Activated CD4-positive, alpha-beta T cell treated with anti-CD3 and anti-CD28 coated beads, Interleukin-2, amount 10 ng/mL, durations not matched to agents 24 days and 14 days (primary cell): ENCODE data around the gene ARHGAP20. TPM values are rescaled to one million over a fixed set of nuclear protein-coding genes. Genes with fewer than 3 reads are reported as not detected.
A peak's percentile ranks its signal among the peaks of the same experiment; 100 is the strongest.

Experiments
- DNase-seq: peaks from one replicate; pipeline ENCODE4 v3.0.0; 2022
- H3K27ac Mint-ChIP-seq: one replicate; pipeline ENCODE4 v1.8.0; 2022; ENCODE audit warnings: mild to moderate bottlenecking, mixed read lengths
- H3K27me3 Mint-ChIP-seq: one replicate; pipeline ENCODE4 v1.8.0; 2022; ENCODE audit warnings: mixed read lengths
- H3K36me3 Mint-ChIP-seq: one replicate; pipeline ENCODE4 v1.8.0; 2022; ENCODE audit warnings: low read depth, mild to moderate bottlenecking, mixed read lengths
- H3K4me1 Mint-ChIP-seq: one replicate; pipeline ENCODE4 v1.8.0; 2021; ENCODE audit warnings: mixed read lengths
- H3K4me3 Mint-ChIP-seq: one replicate; pipeline ENCODE4 v1.8.0; 2022; ENCODE audit warnings: mild to moderate bottlenecking, moderate library complexity, mixed read lengths
- H3K9me3 Mint-ChIP-seq: one replicate; pipeline ENCODE4 v1.8.0; 2021; ENCODE audit warnings: mixed read lengths
- intact Hi-C: fragments of 100-400 bp; cut with micrococcal nuclease; formaldehyde crosslinking; loops from one replicate; pipeline ENCODE4 v1.15.1; 2023
- total RNA-seq: library from RNA; stranded (reverse); gene quantifications from 2 replicates; pipeline ENCODE4 v1.2.3, GENCODE V29; 2022

ARHGAP20 gene
- total RNA-seq, 1 donor from 2014 or later = not detected

DNA sequence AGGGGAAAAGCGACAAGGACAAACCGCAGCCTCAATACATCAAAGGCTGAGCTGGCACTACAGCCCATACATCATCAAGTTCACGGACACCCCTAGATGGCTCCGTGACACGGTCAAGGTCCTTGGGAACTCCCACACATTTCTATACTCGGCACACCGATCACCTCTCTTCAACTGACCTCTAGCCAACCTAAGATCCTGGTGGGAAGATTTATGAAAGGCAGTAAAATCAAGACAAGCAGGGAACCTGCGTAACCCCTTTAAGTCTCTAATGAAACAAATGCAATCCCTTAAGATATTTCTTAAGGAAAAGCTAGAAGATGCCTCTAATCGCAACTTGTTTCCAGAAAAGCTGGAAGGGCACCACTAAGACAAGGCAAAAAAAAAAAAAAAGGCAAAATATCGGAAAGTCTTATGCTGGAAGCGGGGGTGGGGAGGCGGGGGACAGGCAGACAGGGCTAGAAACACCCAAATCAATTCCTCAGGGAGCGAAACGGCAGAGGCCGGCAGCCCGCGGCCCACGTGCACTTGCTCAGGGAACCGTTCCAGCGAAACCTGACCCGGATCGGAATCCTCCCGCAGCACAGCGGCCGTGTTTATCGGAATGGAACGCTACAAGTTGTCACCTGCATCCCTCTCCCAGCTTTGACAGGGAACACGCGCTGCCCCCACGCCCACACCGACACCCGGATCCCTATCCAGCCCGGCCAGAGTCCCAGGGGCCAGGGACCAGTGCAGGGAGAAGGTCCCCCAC is 1.4 kb downstream of the ARHGAP20 start:
- H3K27ac Mint-ChIP-seq = no peak overlapping the region
- H3K36me3 Mint-ChIP-seq = peaks cover 3% of the 10 kb centered on the region
- H3K4me3 Mint-ChIP-seq = peak overlapping the region; percentile 76
- intact Hi-C loops = loop anchor here (5.0 to 10.0 kb wide), 3 partner anchors 256 to 619 kb away; partner anchors contain the start of gene ZC3H12C
- H3K27me3 Mint-ChIP-seq = peaks cover 63% of the 10 kb centered on the region
- no peak for DNase-seq
- H3K9me3 Mint-ChIP-seq = no peaks in the 10 kb centered on the region
- peaks cover 14% of the 10 kb centered on the region for H3K4me1 Mint-ChIP-seq

- Mint-ChIP-seq H3K27ac (no peak overlapping the region), H3K36me3 (no peaks in the 10 kb centered on the region), H3K27me3 (peaks cover 19% of the 10 kb centered on the region), H3K4me1 (no peaks in the 10 kb centered on the region), H3K4me3 (no peak overlapping the region), H3K9me3 (no peaks in the 10 kb centered on the region)
- DNase-seq = no peak
- intact Hi-C loops = no loop called here
These were observed 7.9 kb downstream of the ARHGAP20 start for GRCh38 chr11:110704210-110704864.

- Mint-ChIP-seq H3K36me3 (no peaks in the 10 kb centered on the region), H3K9me3 (no peaks in the 10 kb centered on the region), H3K27ac (no peak overlapping the region), H3K4me3 (no peak overlapping the region), H3K27me3 (no peaks in the 10 kb centered on the region), H3K4me1 (no peaks in the 10 kb centered on the region)
- no peak for DNase-seq
- intact Hi-C loops = no loop called here
These were observed 20.3 kb downstream of the ARHGAP20 start for GRCh38 chr11:110691926-110692325.

- intact Hi-C loops = no loop called here
- Mint-ChIP-seq H3K4me1 (no peaks in the 10 kb centered on the region), H3K36me3 (no peaks in the 10 kb centered on the region), H3K27ac (no peak overlapping the region), H3K4me3 (no peak overlapping the region), H3K9me3 (no peaks in the 10 kb centered on the region), H3K27me3 (peaks cover 3% of the 10 kb centered on the region)
- no peak for DNase-seq
These were observed 22.9 kb downstream of the ARHGAP20 start for GRCh38 chr11:110689306-110689705.

DNA sequence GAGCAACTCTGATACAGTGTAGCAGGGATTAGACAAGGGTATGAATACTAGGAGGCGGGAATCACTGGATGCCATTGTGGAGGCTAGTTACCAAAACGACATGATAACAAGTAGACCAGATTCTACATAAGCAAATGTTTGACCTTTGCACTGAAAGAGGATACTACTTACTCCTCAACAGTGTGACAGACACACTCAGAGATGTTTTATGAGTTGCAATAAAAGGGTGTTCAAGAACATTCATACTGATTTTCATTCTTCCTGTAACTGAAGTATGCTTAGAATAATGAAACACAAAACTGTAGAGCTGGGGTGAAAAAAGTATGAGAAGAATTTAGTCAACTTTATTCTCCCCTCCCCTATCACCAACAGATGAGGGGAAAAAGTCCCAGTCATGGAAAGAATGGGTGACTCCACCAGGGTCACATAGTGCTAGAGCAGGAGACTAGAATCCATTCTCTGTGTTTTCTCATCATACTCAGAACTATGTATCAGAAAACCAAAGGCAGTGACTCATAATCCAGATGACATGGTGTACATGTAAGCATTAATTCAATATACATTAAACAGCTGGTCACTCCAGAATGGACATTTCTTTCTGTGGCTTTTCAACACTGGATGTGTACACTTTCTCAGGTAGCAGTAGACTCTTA is 32.8 kb downstream of the ARHGAP20 start:
- H3K27me3 Mint-ChIP-seq = peaks cover 2% of the 10 kb centered on the region
- H3K36me3 Mint-ChIP-seq = no peaks in the 10 kb centered on the region
- intact Hi-C loops = no loop called here
- H3K4me3 Mint-ChIP-seq = no peak overlapping the region
- DNase-seq = no peak
- H3K4me1 Mint-ChIP-seq = no peaks in the 10 kb centered on the region
- H3K9me3 Mint-ChIP-seq = no peaks in the 10 kb centered on the region
- H3K27ac Mint-ChIP-seq = no peak overlapping the region

- Mint-ChIP-seq H3K4me3 (no peak overlapping the region), H3K27me3 (peaks cover 2% of the 10 kb centered on the region), H3K27ac (no peak overlapping the region), H3K36me3 (no peaks in the 10 kb centered on the region), H3K4me1 (no peaks in the 10 kb centered on the region), H3K9me3 (no peaks in the 10 kb centered on the region)
- no peak for DNase-seq
- intact Hi-C loops = no loop called here
These were observed 36.7 kb downstream of the ARHGAP20 start for GRCh38 chr11:110675548-110675947.

- no peak for DNase-seq
- Mint-ChIP-seq H3K4me1 (no peaks in the 10 kb centered on the region), H3K9me3 (no peaks in the 10 kb centered on the region), H3K36me3 (no peaks in the 10 kb centered on the region), H3K27ac (no peak overlapping the region), H3K27me3 (peaks cover 2% of the 10 kb centered on the region), H3K4me3 (no peak overlapping the region)
- intact Hi-C loops = no loop called here
These were observed 46.4 kb downstream of the ARHGAP20 start for GRCh38 chr11:110665689-110666465.

DNA sequence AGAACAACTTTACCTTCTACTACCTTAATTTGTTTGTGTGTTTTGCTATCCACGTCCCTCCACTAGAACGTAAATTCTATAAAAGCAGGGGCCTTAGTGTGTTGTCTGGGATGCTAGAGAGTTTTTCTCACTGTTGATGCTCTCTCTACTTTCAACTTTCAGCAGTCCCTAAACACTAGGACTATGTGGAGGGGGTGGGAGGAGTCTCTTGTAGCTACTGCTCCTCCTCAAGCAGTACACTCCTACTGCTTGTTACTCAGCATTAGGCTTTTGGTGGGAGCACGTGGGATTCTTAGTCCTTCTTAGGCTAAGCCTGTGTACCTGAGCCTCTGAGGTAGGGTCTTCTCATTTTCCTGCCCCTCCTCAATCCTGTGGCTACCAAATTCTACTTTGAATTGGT is 56.3 kb downstream of the ARHGAP20 start:
- Mint-ChIP-seq H3K9me3 (no peaks in the 10 kb centered on the region), H3K4me1 (no peaks in the 10 kb centered on the region), H3K36me3 (no peaks in the 10 kb centered on the region), H3K4me3 (no peak overlapping the region), H3K27ac (no peak overlapping the region), H3K27me3 (peaks cover 2% of the 10 kb centered on the region)
- intact Hi-C loops = no loop called here
- DNase-seq = no peak

DNA sequence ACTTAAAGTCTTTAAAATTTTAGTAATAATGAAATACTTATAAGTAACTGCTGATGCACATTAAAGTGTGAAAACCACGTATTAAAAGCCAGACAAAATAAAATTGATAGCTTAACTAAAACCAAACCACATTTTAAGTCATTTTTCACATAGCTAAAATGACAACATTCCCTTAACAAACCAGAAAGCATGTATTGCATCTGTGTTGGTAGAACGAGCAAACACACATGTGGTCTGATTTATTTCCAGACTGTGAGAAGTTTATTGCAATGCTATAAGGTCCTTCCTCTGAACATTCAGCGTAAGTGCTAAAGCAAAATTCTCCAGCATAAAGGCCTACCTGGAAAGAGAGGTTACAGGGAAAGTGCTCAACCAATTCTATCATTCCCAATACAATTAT is 57.8 kb downstream of the ARHGAP20 start:
- intact Hi-C loops = no loop called here
- Mint-ChIP-seq H3K4me1 (no peaks in the 10 kb centered on the region), H3K4me3 (no peak overlapping the region), H3K9me3 (no peaks in the 10 kb centered on the region), H3K27ac (no peak overlapping the region), H3K36me3 (no peaks in the 10 kb centered on the region), H3K27me3 (peaks cover 3% of the 10 kb centered on the region)
- no peak for DNase-seq

DNA sequence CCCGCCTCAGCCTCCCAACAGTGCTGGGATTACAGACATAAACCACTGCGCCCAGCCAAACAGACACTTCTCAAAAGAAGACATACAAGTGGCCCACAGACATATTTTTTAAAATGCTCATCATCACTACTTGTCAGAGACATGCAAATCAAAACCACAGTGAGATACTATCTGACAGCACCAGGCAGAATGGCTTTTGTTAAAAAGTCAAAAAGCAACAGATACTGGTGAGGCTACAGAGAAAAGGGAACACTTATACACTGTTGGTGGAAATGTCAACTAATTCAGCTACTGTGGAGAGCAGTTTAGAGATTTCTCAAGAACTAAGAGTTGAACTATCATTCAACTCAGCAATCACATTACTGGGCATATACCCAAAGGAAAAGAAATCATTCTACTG is 67.0 kb downstream of the ARHGAP20 start:
- Mint-ChIP-seq H3K27ac (no peak overlapping the region), H3K27me3 (no peaks in the 10 kb centered on the region), H3K4me3 (no peak overlapping the region), H3K4me1 (no peaks in the 10 kb centered on the region), H3K36me3 (no peaks in the 10 kb centered on the region), H3K9me3 (peaks cover 10% of the 10 kb centered on the region)
- intact Hi-C loops = no loop called here
- no peak for DNase-seq

DNA sequence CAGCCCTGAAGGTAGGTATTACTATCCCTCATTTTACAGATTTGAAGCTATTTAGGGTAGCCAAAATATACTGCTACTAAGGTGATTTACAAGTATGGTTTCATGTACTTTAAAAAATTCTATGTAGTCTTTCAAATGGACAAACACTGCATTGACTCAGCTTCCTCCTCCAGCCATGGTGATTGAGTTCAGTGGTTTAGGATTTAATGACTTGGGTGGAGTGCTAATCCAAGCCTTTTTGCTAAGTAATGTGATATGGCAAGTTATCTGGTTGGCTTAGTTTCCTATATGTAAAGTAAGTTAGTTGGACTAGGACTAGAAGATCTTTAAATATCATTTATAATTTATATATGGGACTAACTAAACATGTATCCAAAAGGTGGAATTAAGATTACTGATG is 77.9 kb downstream of the ARHGAP20 start:
- H3K4me1 Mint-ChIP-seq = no peaks in the 10 kb centered on the region
- DNase-seq = no peak
- no peak overlapping the region for H3K27ac Mint-ChIP-seq
- no peaks in the 10 kb centered on the region for H3K9me3 Mint-ChIP-seq
- H3K36me3 Mint-ChIP-seq = no peaks in the 10 kb centered on the region
- no peak overlapping the region for H3K4me3 Mint-ChIP-seq
- peaks cover 3% of the 10 kb centered on the region for H3K27me3 Mint-ChIP-seq
- intact Hi-C loops = no loop called here

GRCh38 chr11:110631551-110631950 is 80.7 kb downstream of the ARHGAP20 start:
- H3K27me3 Mint-ChIP-seq = peaks cover 3% of the 10 kb centered on the region
- no peak for DNase-seq
- no peak overlapping the region for H3K4me3 Mint-ChIP-seq
- no peak overlapping the region for H3K27ac Mint-ChIP-seq
- no peaks in the 10 kb centered on the region for H3K9me3 Mint-ChIP-seq
- H3K4me1 Mint-ChIP-seq = no peaks in the 10 kb centered on the region
- H3K36me3 Mint-ChIP-seq = no peaks in the 10 kb centered on the region
- intact Hi-C loops = no loop called here

- Mint-ChIP-seq H3K4me1 (no peaks in the 10 kb centered on the region), H3K27me3 (peaks cover 3% of the 10 kb centered on the region), H3K36me3 (no peaks in the 10 kb centered on the region), H3K27ac (no peak overlapping the region), H3K9me3 (no peaks in the 10 kb centered on the region), H3K4me3 (no peak overlapping the region)
- intact Hi-C loops = no loop called here
- no peak for DNase-seq
These were observed 82.6 kb downstream of the ARHGAP20 start for GRCh38 chr11:110629594-110629993.

DNA sequence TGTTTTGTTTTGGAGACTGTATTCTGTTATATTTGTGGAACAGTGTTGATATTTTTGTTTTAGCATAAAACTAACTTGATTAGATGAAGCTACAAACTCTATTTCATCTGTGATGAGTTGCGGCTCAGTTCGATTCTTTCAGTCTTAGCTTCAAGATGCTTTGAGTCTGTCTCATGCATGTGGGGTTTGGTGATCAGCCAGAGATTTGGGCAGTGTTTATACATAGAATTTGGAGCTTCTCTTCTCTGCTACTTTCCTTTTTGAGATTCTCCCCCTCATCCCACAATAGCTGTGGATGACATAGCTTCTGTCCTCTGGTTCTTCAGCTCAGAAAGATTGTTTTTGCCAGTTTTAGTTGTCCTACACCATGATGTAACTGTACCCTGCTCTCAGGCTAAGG is 90.4 kb downstream of the ARHGAP20 start:
- Mint-ChIP-seq H3K27ac (no peak overlapping the region), H3K4me3 (no peak overlapping the region), H3K36me3 (no peaks in the 10 kb centered on the region), H3K9me3 (no peaks in the 10 kb centered on the region), H3K27me3 (no peaks in the 10 kb centered on the region), H3K4me1 (no peaks in the 10 kb centered on the region)
- intact Hi-C loops = no loop called here
- DNase-seq = no peak
